ENCODE results near the gene POFUT2. TPM values are rescaled to one million over a fixed set of nuclear protein-coding genes. Genes with fewer than 3 reads are reported as not detected.
"Not testable (repeated sequence)": the region's sequence is repeated elsewhere in the genome, so short reads cannot be mapped to it uniquely, and the experiment has no call there.

The POFUT2 gene
- total RNA-seq, 1 experiment from 2014 or later = 27.7 TPM

DNA sequence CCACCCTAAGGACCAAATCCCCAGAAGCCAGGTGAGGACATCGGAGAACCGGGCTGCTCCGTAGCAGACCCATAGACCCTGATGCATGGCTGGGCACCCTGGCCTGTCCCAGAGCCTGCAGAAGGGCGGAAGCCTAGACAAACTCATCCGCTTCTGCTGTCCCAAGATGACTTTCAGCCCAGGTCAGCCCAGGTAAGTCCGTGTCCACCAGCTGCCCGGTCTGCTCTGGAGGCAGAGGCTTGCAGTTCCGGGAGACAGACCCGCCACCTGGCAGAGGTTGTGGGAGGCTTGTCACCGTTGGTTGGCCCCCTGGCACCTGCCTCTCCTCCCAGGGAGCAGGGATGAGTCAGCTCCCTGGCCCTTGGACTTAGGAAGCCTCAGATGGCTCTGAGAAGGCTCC lies 22.8 kb upstream of the POFUT2 start:
- no peak for DNase-seq (ENCODE audit: low spot score)

DNA sequence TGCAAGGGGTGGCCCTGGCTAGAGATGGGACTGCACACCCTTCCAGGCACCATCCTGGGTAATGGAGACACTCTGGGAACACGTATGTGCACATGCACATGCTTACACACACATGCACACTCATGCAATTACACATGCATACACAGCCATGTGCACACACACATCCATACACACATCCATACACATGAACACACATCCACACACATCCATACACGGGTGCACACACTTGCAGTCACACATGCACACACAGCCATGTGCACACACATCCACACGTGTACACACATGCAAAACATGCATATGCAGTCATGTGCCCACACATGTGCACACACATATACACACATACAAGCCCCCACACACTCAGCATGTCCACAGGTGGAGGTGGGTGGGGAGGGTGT lies 22.3 kb upstream of the POFUT2 start:
- DNase-seq (ENCODE audit: low spot score) = no peak

DNA sequence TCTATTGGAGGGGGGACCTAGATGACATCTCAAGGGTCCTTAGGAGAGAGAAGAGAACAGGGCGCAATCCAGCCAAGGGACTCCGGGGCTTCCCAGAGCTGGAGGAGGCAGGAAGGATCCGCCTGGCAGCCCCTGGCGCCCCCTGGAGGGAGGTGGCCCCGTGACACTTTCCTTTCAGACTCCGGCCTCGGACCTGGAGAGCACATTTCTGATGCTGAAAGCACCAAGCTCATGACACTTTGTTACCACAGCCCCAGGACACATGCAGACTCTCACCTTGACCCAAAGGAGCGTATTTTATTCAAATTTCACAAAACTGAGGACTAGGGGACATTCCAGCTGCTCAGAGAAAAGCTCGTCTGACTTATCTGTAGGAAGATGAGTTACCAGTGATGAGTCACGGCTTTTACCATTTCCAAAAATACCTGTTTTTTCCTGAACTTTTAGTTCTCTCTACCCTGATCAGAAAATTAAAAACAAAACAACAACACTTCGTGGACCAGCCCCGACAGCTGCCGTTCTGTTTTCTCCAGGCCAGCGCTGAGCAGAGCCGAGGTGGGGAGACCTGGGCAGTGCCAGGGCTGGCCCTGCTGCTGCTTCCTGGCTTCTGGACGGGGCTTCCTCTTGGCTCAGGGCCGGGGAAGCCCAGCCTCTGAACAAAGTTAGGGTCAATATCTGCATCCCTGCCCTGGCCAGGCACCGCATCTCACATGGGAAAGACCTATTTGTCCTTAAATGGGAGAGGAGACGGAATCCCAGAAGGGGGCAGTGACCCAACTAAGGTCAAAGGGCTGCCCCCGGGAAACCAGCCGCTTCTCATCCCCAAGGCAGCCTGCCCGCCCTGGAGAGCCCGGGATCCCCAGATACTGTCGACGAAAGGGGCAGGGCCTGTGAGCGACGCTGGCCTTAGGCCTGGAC lies 21.6 kb upstream of the POFUT2 start:
- DNase-seq (ENCODE audit: low spot score) = peak; percentile 78

DNA sequence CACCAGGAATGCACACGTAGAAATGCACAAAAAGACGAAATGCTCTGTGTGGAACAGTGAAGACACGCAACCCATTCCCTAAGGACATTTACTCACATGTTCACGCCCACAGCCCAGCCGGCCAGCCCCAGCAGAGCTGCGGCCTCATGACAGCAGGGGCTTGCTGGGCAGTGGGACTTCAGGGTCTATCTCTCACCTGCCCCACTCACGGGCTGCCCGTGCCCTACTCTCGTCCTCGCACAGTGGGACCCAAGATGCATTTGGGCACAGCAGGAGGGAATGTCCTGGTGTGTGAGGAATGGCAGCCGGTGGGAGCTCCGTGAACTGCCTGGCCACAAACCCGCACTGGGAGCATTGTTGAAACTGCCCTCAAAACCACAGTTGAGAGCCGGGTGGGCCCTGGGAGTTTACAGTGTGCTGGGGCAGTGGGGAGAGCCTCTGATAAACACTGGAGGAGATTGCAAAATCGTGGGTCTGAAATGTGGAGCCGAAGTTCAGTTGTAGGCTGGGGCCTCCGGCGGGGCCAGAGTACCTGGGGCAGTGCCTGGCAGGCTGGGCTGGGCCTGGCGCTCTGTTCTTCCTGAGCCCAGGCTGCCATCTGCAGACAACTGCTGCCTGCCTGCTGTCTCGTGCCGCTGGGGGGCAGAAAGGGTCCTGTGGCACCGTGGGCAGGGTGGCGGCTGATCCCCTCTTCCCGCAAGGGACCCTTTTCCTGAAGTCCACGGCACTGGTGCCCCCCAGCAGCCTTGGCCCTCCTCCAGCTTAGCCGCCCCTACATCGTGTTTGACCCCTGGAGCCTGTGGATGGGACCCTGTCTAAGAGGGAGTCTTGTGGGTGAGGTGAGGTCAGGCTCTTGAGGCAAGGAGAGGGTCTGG lies 20.7 kb upstream of the POFUT2 start:
- peak; percentile 90 for DNase-seq (ENCODE audit: low spot score)

DNA sequence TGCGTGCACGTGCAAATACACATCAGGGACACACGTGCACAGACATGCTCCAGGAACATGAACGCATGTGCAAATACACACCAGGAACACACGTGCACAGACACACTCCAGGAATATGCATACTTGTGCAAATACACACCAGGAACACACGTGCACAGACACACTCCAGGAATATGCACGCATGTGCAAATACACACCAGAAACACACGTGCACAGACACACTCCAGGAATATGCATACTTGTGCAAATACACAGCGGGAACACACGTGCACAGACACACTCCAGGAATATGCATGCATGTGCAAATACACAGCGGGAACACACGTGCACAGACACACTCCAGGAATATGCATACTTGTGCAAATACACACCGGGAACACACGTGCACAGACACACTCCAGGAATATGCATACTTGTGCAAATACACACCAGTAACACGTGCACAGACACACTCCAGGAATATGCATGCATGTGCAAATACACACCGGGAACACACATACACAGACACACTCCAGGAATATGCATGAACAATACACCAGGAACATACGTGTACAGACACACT lies 20.0 kb upstream of the POFUT2 start:
- not testable (repeated sequence) for DNase-seq (ENCODE audit: low spot score)

DNA sequence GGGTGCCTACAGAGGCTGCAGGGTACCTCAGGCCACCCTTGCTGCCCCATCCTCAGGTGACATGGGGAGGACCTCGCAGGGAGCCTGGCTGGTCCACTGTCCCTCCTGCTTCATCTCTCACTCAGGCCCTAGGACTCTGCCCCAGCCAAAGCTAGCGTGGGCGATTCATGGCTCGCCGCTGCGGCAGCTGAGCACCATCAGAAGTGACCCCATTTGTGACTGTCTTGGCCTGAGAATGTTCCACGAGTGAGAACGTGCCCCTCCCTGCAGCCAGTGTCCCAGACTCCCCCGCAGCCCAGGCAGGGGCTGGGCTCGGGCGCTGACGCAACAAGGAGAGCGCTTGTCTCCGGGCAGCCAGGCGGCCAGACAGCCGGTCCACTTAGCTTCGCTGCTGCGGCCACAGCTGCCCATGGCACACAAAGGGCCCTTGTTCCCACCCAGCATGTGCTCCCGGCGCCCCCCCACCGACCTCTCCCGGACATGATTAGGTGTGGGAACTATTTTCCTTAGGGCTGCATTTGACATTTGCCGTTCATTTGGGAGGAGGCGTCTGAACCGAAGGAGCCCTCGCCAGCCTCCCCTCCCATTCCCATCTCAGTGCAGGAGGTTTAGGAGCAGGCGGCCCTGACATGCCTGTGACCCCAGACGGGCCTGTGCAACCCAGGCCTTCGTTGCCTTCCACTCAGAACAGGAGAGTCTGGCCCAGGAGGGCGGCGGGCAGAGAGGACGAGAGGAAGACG lies 19.3 kb upstream of the POFUT2 start:
- DNase-seq (ENCODE audit: low spot score) = no peak

DNA sequence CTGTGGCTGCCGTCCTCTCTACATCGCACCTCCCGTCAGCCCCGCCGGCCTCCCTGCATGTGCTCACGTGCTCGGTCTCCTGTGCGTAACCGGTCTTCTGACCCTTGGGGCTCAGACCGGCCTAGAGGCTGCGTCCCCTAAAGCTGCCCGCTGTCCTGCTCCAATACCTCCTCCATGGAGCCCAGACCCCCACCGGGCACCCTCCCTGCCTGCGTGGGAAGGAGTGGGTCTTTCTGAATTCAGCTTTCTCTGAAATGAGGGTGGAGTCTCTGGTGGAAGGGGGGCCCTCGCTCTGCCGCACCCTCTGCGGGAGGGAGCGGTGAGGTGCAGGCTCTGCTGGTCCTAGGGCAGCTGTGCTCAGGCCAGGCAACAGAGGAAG lies 18.7 kb upstream of the POFUT2 start:
- DNase-seq (ENCODE audit: low spot score) = no peak

DNA sequence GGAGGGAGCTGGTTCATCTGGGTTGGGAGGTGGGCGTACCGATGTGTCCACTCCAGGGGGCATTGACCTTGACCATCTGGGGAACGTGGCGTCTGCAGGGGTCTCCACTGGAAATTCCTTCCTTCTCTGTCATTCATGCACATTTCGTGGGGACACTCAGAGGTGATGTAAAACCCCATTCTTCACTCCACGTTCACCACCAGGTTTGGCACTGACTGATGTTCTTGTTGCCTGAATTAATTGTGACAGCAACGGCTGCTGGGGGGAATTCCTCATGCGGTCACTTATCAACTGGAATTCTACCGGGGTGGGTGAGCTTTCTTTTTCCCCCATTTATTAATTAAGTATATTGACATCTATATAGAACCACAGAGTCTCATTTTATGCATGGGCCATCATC lies 18.1 kb upstream of the POFUT2 start:
- DNase-seq (ENCODE audit: low spot score) = no peak

DNA sequence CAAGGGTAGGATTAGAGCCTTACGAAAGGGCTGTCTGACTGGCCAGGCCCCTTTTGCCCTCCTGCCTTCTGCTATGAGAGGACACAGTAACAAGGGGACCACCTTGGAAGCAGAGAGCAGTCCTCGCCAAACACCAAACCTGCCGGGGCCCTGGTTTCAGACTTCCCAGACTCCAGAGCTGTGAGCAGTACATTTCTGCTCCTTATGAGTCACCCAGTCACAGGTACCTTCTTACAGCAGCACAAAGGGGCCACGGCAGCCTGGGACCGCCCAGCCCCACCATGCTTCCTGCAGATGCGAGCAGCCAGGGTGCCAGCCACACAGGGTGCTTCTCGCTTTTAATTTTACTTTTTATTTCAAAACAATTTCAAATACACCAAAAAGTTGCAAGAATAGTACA lies 17.2 kb upstream of the POFUT2 start:
- DNase-seq (ENCODE audit: low spot score) = no peak

DNA sequence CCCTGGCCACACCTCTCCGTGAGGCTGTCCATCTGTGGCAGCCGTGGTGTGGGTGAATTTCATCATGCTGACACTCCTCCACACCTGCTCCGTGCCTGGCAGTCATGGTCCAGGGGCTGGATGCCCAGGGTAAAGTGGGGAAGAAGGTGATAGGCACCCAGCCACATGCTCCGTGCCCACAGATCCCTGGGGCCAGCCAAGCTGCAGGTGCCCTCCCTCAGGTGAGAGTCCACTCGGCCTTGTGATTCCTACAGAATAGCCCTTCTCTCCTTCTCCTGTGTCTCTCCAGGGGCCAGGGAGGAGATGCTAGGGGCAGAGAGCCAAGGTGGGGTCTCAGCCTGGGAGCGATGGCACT lies 16.8 kb upstream of the POFUT2 start:
- DNase-seq (ENCODE audit: low spot score) = no peak

DNA sequence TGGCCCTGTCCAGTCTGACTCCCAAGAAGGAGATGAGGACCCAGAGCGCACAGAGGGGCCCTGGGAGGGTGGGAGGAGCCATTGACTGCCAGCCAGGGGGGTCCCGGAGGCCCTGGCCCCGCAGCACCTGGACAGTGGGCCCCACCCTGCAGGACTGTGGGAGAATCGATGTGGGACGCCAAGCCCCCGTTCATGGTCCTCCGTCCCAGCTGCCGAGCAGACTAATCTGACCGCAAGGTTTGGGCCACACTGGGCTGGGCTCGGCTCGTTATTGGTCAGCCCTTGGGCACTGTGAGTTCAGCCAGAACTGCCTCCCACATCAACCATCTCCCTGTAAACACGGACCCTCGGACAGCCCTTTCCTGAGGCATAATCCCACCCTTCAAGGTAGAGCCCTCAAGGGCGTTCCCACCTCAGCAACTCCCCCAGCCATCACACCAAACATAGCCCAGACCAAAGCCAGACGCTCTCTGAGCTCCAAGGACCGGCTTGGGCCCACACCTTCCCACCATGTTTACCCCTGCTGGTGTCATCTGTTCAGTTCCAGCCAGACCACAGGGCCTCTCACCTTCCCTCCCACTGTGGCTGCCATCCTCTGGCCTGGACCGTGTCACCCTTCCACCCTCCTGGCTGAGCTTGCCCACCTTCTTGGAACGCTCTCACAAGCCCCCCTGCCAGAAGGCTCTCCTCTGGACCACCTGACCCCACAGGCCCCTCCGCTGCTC lies 16.2 kb upstream of the POFUT2 start:
- no peak for DNase-seq (ENCODE audit: low spot score)

DNA sequence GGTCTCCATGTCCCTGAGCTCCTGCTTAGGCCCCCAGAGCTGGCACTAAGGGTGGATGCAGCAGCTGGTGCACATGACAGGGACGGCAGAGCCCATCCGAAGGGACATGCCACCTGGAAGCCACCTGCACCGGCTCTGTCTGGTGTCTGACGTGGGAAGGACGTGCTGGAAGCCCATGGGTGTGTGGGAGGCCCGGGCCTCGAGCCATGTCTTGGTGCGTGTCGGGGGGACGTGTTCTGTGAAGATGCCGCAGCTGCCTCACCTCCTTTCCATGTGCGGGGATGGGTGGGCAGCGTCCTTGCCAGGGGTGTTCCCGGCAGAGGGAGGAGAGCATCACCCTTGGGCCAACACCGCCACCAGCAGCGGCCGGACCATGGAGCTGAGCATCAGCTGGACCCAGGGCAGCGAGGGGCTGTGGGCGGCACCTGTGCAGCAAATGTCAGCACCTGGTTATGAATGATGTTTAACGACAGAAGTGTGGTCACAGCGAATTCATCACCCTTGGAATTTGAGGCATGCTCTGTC lies 15.5 kb upstream of the POFUT2 start:
- DNase-seq (ENCODE audit: low spot score) = no peak

DNA sequence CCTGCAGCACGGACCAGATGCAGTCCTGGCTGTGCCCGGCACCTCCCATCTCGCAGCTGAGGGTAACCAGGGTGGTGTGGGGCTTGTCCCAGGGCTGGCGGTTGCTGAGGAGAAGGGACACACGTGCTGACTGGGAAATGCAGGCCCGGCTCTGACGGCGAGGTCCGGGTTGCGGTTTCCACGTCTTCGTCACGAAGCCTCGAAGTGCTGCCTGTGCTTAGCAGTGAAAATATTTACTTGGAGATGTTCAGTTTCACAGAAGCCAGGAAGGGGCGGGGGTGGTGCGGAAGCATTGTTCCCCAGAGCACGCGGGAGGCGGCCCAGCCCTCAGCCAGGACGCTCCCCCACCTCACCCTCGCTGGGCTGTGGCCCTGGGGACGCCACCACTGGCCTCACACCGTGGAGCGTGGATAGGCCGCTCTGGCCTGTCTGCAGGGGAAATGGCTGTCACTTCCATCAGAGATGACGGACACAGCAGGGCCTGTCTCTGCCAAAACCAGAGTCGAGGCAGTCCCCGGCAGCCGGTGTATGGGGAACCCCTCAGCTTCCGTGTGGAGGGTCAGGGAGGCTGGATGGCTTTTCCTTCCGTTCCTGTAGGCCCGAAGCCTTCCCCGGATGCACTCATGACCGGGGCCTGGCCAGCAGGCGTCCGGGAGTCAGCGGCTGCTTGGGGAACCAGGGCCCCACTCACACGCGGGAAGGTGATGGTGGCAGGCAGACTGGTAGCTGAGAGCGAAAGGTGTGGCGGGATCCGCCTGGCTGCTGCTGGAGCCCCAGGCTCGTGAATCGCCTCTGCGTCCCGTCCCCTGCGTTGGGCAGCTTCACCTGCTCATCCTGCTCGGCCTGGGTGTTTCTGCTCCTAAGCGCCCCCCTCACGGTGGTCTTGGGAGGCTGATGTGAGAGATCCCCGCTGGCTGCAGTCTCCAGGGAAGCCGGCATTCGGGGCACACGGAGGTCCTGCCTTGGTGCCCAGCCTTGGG lies 14.7 kb upstream of the POFUT2 start:
- no peak for DNase-seq (ENCODE audit: low spot score)

DNA sequence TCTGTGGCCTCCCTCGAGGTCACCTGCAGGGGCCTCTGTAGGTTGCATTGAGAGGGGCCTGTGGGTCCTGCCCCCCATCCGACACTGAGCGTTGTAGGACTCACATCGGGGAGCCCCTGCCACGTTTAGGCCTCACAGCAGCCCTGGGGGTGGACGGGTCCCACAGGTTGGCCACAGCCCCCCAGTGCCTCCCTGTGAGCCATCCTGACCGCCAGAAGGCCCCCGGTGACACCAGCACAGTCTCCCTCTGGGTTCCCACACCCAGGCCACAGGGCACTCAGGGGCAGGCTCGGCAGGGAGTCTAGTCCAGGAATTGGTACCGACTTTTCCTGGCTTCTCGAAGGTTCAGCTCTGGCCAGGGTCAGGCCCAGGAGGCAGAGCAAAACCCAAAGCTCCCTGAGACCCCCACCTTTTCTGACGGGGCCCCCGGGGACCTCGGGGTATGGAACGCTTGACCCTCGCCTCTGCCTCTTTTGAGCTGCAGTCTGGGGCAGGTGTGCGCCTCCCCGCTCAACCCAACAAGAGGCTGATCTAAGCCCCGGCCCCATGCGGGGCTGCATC lies 13.9 kb upstream of the POFUT2 start:
- DNase-seq (ENCODE audit: low spot score) = no peak

DNA sequence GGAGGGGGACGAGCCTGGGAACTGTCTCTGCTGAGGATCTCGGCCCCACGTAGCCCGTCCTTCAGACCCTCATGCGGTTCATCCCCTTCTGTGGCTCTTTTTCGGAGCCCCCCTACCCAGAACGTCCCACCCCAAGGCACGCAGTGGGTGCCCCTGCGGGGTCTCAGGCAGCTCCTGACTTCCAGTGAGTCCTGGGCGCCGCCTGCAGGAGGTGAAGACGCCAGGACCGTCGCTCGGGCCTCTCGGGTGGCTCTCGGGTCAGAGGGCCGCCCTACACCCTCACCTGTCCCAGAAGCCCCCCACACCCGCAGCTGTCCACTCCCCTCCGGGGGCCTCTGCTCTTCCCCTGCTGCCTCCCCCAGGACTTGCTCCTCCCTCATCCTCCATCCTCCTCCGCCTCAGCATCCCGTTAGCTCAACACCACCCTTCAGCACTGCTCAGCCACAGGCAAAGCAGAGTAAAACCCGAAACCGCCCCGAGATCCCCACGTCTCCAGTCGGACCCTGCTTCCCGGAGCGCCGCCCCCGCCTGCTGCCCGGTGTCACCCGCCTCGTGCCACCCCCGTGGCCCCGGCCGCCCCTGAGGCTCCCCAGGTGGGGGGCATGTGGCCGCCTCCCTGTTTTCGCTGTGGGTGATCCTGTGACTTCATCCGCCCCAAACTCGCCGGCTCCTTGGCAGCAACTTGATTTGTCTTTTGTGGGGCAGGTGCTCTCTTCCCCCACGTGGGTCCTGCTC lies 13.3 kb upstream of the POFUT2 start:
- DNase-seq (ENCODE audit: low spot score) = no peak

DNA sequence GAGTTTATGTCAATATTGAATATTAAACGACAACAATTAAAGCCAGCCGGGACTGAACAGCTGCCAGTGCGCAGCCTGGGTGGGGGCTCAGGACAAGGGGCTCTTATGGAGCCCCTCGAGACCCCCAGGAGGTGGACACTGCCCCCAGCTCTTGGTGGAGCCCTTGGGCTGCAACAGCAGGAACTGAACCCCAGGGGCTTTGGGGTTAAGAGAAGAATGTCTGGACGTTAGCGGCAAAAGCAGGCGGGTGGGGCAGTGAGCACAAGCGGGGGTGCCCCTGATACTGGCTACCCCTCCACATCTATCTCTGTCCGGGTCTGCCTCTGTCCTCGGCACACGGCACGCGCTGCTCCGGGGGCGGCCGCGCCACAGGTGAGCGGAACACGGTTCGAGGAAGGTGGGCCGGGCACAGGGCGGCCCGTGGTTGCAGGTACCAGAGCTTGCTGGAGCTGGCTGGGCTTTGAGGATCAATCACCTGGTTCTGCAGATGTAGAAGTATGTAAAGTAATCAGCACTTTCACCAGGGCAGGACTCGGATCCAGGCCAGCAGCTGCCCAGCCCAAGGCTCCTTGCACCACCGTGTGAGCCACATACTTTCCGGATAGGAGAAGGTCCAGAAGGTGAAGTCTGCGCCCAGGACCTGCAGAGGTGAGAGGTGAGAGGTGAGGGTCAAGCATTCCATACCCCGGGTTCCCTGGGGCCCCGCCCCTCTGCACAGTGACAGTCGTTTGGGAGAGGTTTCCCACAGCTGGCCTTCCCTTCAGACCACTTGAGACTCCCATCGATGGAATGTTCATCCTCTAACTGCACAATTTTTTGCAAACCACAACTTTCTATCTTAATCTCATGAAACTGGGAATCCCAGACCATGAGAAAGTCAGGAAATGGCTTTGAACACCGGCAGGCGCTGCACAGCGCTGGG lies 12.4 kb upstream of the POFUT2 start:
- no peak for DNase-seq (ENCODE audit: low spot score)

DNA sequence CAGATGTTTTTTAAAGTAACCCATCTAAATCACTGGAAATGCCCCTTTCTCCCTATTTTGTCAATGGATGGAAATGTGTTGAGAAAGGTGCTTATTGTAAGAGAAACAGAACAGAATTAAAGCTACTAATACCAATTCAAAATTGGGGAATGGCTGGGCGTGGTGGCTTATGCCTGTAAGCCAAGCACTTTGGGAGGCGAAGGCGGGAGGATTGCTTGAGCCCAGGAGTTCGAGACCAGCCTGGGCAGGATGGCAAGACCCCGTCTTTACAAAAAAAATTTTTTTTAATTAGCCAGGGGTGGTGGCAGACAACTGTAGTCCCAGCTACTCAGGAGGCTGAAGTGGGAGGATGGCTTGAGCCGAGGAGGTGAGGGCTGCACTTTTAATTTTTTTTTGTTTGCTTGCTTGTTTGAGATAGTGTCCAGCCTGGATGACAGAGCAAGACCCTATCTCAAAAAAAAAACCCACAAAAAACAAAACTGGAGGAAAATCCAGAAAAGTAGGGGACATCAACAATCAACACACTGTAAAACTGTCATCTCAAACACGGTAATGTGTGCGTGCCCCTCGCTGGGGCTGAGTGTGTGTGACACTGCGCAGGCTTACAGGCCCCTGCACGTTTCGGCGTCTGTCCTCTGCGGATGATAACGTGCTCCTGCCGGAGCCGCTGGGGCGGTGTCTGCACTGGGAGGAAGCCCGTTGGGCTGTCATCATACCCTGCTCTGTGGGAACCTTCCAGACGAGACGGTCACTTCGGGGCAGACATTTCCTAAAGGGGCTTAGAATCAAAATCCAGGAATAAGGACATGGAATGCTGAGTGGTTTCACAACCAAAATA lies 11.6 kb upstream of the POFUT2 start:
- no peak for DNase-seq (ENCODE audit: low spot score)
